Upper lobe of left lung (tissue), 6 donors: ENCODE measurements around the gene DDX3X. TPM values are rescaled to one million over a fixed set of nuclear protein-coding genes. Genes with fewer than 3 reads are reported as not detected.
"Not testable (repeated sequence)": the region's sequence is repeated elsewhere in the genome, so short reads cannot be mapped to it uniquely, and the experiment has no call there.

Source experiments
- ATAC-seq, 2 donors: fragments of 200-7000 bp; cut with Tn5 transposase; one replicate each; pipeline ENCODE4 v1.9.1; 2022; ENCODE audit warnings: mild to moderate bottlenecking in 2 of 2, moderate library complexity in 2 of 2; ENCODE audit not compliant: low FRiP score in 2 of 2
- DNase-seq, 2 donors: peaks; one replicate each; pipeline ENCODE4 v3.0.0-alpha.2; 2019 to 2020
- H3K27ac ChIP-seq, 4 donors: fragments of 200-600 bp; sonication (generic); one replicate each; pipeline ENCODE4 v1.5.1; 2016 to 2019
- H3K27me3 ChIP-seq, 4 donors: fragments of 200-600 bp; sonication (generic); one replicate each; pipeline ENCODE4 v1.5.1; 2017 to 2019
- H3K36me3 ChIP-seq, 4 donors: fragments of 200-600 bp; sonication (generic); one replicate each; pipeline ENCODE4 v1.5.1; 2016 to 2019
- H3K4me1 ChIP-seq, 4 donors: fragments of 200-600 bp; sonication (generic); one replicate each; pipeline ENCODE4 v1.5.1; 2018 to 2019
- H3K4me3 ChIP-seq, 4 donors: fragments of 200-600 bp; sonication (generic); one replicate each; pipeline ENCODE4 v1.5.1; 2017 to 2019; ENCODE audit warnings: mild to moderate bottlenecking in 2 of 4, moderate library complexity in 1 of 4
- H3K9me3 ChIP-seq, 4 donors: fragments of 200-600 bp; sonication (generic); one replicate each; pipeline ENCODE4 v1.5.1; 2018 to 2019
- EP300 ChIP-seq, 4 donors: sonication (generic); formaldehyde crosslinking; IDR thresholded peaks; one replicate each; pipeline ENCODE4 v1.5.1; 2017; ENCODE audit warnings: antibody characterized with exemption in 4 of 4, control low read depth in 2 of 4
- POLR2A ChIP-seq, 4 donors: fragments of 450-650 bp; IDR thresholded peaks; one replicate each; pipeline ENCODE4 v1.5.1; 2016 to 2017; ENCODE audit warnings: antibody characterized with exemption in 4 of 4, mild to moderate bottlenecking in 2 of 4
- POLR2AphosphoS5 ChIP-seq, 2 donors: sonication (generic); formaldehyde crosslinking; IDR thresholded peaks; one replicate each; pipeline ENCODE4 v1.5.1; 2017; ENCODE audit warnings: antibody characterized with exemption in 2 of 2
- WGBS, 2 donors: methylation state at CpG; one replicate each; pipeline ENCODE4 v1.1.5; 2017 to 2018; 5-methylcytosine and 5-hydroxymethylcytosine counted together
- total RNA-seq, 6 donors: library from RNA; depleted of rRNA in 4 of 6; stranded (reverse); fragments of >200 nt in 4 of 6; gene quantifications; one replicate each; pipeline versions ENCODE4 v1.1.0 to v1.2.1, GENCODE V29; 2016 to 2021
- TF ChIP-seq, protein P1 (sequence below), 6 experiments: fragments of 450-650 bp in 4 of 6; fragments of 200-600 bp in 2 of 6; sonication (generic) in 2 of 6; IDR thresholded peaks; one replicate each; pipeline ENCODE4 v1.5.1; 2016 to 2019; ENCODE audit warnings: antibody characterized with exemption in 6 of 6
- donor health status: DM: no; HTN: no; CAD: no; lungs with moderate emphysema.
- donor health status: DM: no; HTN: yes; CAD: no; lungs with severe emphysema.

The DDX3X gene
- total RNA-seq, 6 donors from 2014 or later, result 158 to 294 (median 244) TPM

- no peak for DNase-seq
- TF ChIP-seq EP300 (IDR thresholded peaks at IDR 0.05), result no peak
- TF ChIP-seq, protein P1, sequence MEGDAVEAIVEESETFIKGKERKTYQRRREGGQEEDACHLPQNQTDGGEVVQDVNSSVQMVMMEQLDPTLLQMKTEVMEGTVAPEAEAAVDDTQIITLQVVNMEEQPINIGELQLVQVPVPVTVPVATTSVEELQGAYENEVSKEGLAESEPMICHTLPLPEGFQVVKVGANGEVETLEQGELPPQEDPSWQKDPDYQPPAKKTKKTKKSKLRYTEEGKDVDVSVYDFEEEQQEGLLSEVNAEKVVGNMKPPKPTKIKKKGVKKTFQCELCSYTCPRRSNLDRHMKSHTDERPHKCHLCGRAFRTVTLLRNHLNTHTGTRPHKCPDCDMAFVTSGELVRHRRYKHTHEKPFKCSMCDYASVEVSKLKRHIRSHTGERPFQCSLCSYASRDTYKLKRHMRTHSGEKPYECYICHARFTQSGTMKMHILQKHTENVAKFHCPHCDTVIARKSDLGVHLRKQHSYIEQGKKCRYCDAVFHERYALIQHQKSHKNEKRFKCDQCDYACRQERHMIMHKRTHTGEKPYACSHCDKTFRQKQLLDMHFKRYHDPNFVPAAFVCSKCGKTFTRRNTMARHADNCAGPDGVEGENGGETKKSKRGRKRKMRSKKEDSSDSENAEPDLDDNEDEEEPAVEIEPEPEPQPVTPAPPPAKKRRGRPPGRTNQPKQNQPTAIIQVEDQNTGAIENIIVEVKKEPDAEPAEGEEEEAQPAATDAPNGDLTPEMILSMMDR (IDR thresholded peaks at IDR 0.05), result no peak
- TF ChIP-seq POLR2AphosphoS5 (IDR thresholded peaks at IDR 0.05), result no peak
- TF ChIP-seq POLR2A (IDR thresholded peaks at IDR 0.05), result no peak
- Histone ChIP-seq H3K36me3 (no peaks in the 10 kb centered on the region), H3K4me1 (no peaks in the 10 kb centered on the region), H3K27me3 (no peaks in the 10 kb centered on the region), H3K4me3 (no peak overlapping the region), H3K27ac (no peak overlapping the region), H3K9me3 (no peaks in the 10 kb centered on the region)
- WGBS, 2 donors, result 87 to 93% methylated on average over 3 to 7 of the region's 7 CpGs
- ATAC-seq, result no peak
Observed at GRCh38 chrX:41314881-41315280, 19.1 kb upstream of the DDX3X start.

- WGBS, 2 donors, result 70 to 71% methylated on average over 2 of the region's 2 CpGs
- not testable (repeated sequence) for H3K27me3 ChIP-seq, DNase-seq, H3K27ac ChIP-seq, H3K4me1 ChIP-seq, H3K9me3 ChIP-seq, H3K36me3 ChIP-seq, ATAC-seq, H3K4me3 ChIP-seq
Observed at GRCh38 chrX:41316266-41316665, 17.7 kb upstream of the DDX3X start.

GRCh38 chrX:41317477-41318208, 16.3 kb upstream of the DDX3X start:
- 72 to 75% methylated on average over 6 of the region's 6 CpGs for WGBS, 2 donors
- H3K36me3 ChIP-seq, result no peaks in the 10 kb centered on the region
- no peak overlapping the region for H3K4me3 ChIP-seq
- H3K4me1 ChIP-seq, result no peaks in the 10 kb centered on the region
- DNase-seq (no peak), ATAC-seq (no peak)
- no peak overlapping the region for H3K27ac ChIP-seq
- H3K9me3 ChIP-seq, result no peaks in the 10 kb centered on the region
- TF ChIP-seq POLR2A (IDR thresholded peaks at IDR 0.05) (no peak), EP300 (IDR thresholded peaks at IDR 0.05) (no peak), POLR2AphosphoS5 (IDR thresholded peaks at IDR 0.05) (no peak)
- TF ChIP-seq, protein P1 (IDR thresholded peaks at IDR 0.05), result no peak
- no peaks in the 10 kb centered on the region for H3K27me3 ChIP-seq

GRCh38 chrX:41320393-41320792, 13.6 kb upstream of the DDX3X start:
- H3K36me3 ChIP-seq, result no peaks in the 10 kb centered on the region
- ATAC-seq, result no peak
- WGBS, 2 donors, result 82 to 90% methylated on average over 5 of the region's 5 CpGs
- H3K9me3 ChIP-seq, result no peaks in the 10 kb centered on the region
- TF ChIP-seq, protein P1 (IDR thresholded peaks at IDR 0.05), result no peak
- no peak for DNase-seq
- no peak overlapping the region for H3K4me3 ChIP-seq
- H3K27ac ChIP-seq, result no peak overlapping the region
- H3K4me1 ChIP-seq, result no peaks in the 10 kb centered on the region
- no peaks in the 10 kb centered on the region for H3K27me3 ChIP-seq

GRCh38 chrX:41322821-41323603, 10.9 kb upstream of the DDX3X start:
- no peak for ATAC-seq
- 59 to 79% methylated on average over 10 to 20 of the region's 20 CpGs for WGBS, 2 donors
- TF ChIP-seq POLR2AphosphoS5 (IDR thresholded peaks at IDR 0.05), result no peak
- no peak for DNase-seq
- Histone ChIP-seq H3K27ac (no peak overlapping the region), H3K9me3 (no peaks in the 10 kb centered on the region), H3K36me3 (no peaks in the 10 kb centered on the region), H3K4me3 (no peak overlapping the region), H3K27me3 (no peaks in the 10 kb centered on the region), H3K4me1 (no peaks in the 10 kb centered on the region)
